Raji (cell line): Measurements from ENCODE around the gene PAQR8.

Experiments
- POLR2A ChIP-seq: IDR thresholded peaks from 2 replicates; pipeline ENCODE4 v1.6.1; 2011; ENCODE audit warnings: low read depth, low read length, control low read depth; ENCODE audit not compliant: insufficient read depth

Gene PAQR8

DNA sequence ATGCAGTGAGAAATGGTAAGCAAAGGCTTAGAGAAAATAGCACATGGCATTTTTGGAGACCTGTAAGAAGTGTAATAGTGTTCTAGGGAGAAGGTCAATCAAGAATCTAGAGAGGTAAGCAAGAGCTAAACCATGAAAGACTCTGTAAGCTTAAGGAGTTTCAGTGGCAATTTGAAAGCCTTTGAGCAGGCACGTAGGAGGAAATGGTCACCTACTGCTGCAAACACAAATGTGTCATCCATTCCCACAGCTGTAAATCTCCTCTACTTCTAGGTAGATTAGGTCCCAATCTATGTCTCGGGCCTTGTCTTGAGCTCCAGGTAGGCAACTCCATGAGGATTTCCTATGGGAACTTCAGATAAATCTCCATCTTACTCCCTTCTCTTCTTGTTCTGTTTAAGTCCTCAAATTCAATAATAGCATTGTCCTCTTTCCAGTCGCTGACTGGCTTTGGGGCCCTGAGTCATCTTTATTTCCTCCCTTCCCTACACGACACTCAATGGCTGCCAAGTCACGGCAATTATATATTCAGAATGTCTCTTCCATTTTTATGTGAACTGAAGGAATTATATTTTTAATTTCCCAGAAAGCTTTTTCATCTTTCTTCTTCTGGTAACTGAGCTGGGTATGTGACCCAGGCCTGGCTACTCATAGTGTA, 24.2 kb upstream of the PAQR8 start:
- TF ChIP-seq POLR2A, result no peak

DNA sequence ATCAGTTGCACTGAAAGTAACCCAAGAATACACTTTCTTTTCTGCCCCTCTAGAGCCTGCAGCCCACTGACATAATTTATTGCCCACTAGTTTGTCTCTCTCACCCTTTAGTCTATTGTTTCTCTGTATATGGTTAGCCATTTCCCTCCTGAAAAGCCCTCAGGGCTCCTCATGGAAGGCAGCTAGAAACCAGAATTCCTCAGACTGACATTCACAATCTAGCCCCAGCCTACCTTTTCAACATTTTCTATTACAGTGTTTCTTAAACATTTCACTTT, 21.4 kb upstream of the PAQR8 start:
- no peak for TF ChIP-seq POLR2A

DNA sequence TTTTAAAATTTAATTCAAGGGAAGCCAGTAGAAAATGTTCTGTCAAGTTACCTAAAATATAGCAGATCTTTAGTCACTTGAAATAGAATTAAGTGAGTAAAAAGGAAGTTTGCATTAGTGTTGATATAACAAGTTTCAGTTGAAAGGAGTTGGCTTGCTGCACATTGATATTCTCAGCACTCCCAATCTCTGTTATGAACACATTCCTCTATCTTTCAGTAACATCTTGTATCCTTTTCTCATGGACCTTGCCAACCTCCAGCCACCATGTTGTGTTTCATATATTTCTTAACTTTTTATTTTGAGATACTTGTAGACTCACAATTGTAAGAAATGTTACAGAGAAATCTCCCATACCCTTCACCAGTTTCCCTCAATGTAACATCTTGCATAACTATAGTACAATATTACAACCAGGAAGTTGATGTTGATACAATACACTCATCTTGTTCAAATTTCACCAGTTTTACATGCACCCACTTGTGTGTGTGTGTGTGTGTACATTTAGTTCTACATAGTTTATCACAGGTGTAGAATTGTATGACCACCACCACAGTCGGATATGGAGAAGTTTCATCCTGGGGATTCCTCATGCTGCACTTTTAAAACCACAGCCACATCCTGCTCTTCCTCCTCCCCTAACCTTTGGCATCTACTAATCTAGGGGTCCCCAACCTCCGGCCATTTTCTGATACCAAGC, 20.2 kb upstream of the PAQR8 start:
- TF ChIP-seq POLR2A, result no peak

DNA sequence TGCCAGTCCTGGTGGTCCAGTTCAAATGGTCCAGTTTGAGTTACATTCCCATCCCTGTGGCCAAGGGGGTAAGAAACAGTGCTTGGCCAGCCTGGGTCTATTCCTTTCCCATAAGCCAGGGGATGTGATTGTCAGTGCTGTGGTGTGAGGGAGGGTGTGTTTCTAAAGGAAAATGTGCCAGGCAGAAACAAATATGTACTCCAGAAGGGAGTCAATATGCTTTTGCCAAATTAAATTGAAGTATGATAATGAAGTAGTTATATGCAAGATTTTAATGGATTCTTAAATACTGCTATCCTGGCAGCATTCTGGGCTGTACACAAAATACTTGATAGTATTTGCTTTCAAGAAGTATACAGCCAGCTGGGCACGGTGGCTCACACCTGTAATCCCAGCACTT, 16.6 kb upstream of the PAQR8 start:
- no peak for TF ChIP-seq POLR2A

DNA sequence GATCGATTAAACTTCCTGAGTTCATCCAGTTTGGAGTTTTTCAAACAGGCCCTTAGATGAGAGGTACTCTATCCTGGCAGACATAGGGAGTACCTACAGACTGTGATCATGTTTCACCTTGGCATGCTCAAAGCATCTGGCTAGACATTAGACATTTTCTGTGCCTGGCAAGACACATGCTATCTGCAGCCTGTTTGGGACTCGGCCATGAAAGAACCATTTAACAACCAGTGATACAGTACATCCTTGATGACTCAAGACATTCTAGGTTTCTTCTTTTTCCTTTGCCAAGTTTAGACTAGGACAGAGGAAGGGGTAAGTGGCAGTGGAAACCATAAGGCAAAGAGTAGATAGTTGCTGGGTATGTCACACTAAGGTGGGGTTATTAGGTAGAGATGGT, 15.4 kb upstream of the PAQR8 start:
- no peak for TF ChIP-seq POLR2A

DNA sequence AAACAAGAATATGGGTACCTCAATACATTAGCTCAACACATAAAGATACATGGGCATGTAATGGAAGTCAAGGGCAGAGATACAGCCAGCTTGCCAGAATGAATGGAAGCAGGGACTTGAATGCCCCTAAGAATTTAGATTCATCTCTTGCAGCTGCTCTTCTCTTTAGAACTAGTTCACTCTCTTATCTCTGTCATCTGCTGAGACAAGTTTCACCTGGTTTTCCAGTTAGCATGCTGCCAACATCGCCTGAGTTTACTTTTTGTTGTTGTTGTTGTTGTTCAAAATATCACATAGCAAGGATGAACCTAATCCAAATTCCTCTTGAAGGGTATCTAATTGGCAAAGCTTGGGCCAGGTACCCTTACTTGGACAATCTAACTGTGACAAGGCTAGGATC, 14.1 kb upstream of the PAQR8 start:
- no peak for TF ChIP-seq POLR2A

DNA sequence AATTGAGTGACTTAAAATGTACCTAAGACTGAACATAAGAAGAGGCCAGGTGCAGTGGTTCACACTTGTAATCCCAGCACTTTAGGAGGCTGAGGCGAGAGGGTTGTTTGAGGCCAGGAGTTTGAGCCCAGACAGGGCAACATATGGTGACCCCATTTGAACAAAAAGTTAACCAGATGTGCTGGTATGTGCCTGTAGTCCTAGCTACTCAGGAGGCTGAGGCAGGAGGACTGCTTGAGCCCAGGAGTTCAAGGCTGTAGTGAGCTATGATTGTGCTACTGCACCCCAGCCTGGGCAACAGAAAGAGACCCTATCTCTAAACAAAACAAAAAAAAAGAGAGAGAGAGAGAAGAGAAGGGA, 10.1 kb upstream of the PAQR8 start:
- no peak for TF ChIP-seq POLR2A

DNA sequence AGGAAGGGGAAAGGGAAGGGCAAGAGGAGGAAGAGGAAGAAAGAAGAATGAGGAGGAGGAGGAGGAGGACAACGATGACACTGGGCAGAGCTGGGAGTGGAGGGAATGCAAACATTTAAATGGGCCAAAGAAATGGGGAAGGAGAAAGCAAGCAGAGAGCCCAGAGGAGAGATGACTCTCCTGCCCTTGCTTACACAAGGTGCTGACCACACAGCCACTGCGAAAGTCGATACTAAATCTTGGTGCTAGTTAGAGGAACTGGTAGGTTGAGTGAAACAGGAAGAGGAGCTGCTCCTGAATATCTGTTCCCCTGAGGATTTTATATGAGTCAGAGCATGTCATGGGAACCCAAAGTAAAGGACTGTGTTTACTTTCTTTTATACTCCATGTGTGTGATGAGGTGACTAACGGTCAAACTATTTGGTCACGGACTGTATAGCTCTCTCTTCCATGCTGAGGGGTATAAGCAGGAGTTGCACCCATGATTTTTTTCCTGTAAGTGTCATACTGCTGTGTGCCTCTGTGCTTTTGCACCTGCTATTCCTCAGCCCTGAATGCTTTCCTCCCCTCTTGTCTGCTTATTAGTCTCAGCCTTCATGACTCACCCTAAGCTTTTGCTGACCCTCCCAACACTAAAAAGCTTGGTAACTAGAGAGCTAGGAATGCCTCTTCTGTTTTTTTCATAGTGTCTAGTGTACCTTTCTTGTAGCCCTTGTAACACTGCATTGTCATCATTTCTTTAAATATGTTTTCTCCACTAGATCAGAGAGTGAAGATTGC, 9.5 kb upstream of the PAQR8 start:
- TF ChIP-seq POLR2A, result no peak

DNA sequence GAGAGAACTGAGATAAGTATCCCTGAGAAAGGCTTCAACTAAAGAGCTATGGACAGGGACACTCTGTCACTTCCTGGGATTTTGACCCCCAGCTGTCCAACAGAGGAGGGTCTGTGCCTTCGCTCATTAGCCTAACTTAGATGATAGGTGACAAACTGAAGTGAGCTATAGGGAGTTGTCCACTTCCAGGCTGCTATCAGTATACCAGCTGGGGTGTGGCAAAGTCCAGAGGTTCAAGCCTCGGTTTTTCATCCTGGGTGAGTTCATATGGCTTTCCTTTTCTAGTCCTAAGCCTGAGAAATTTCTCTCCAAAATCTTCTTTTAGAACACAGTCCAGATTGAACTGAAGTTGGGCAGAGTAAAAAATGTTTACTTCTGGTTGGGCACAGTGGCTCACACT, 5.9 kb upstream of the PAQR8 start:
- TF ChIP-seq POLR2A, result no peak

DNA sequence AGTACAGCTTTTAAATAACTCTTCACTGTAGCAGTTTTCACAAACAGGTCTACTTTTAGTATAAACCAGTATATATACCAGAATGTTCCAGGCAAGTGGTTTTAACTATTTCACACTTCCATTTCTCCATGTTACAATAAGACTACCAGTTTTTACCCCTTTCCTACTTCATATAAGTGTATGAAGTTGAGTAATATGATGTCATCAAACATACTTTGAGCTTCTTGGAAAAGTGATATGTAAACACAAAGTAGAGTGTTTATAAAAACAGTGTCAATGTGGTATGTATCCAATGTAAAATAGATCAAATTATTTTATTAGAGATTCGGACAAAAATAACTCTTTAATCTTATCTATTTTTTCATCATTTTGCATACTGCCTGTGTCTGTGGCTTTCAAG, 2.5 kb upstream of the PAQR8 start:
- TF ChIP-seq POLR2A, result no peak

DNA sequence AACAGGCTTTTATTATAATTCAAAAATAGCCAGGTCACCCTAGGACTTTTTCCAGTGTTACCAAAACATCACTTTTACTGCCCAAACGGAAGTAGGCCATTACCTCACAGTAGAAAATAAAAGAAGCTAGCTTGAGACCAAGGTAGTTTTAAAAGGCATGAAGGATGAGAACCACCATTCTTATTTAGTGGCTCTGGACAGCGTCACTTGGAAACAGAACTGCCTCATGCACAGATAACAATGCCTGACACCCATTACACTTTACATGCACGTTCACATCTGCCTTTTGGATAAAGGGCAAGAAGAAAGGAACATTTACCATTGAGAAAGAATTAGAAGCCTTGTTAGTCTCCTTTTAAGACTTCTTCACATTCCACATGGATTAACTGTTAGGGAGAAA, 1.9 kb upstream of the PAQR8 start:
- TF ChIP-seq POLR2A, result no peak

DNA sequence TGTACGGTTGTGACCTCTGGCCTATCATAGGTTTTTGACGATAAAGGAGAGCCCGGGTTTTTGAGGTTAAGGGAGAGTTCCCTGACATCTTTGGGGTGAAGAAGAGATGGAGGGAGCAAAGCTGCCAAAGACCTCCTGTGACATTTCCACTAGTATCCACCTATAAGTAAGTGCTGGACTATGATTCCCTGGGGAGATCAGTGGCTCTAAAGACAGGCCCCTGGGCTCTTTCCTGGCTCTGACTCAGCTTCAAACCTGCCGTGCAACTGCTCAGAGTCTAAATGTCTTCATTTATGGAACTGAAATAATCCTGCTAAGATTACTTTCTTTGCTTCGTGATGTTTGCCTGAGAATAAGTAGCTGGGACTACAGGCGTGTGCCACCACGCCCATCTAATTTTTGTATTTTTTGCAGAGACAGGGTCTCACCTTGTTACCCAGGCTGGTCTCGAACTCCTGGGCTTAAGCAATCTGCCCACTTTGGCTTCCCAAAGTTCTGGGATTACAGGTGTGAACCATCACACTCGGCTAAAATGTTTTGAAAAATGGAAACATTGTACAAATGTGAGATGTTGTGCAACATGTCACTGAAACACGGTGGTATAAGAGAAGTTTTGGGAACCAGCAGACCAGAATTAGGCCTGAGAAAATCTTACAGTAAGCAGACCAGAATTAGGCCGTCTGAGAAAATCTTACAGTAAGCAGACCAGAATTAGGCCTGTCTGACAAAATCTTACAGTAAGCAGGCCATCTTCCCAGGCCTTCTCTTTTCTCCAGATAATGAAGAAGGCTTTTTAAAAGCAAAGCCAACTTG, 1.1 kb upstream of the PAQR8 start:
- TF ChIP-seq POLR2A, result no peak

DNA sequence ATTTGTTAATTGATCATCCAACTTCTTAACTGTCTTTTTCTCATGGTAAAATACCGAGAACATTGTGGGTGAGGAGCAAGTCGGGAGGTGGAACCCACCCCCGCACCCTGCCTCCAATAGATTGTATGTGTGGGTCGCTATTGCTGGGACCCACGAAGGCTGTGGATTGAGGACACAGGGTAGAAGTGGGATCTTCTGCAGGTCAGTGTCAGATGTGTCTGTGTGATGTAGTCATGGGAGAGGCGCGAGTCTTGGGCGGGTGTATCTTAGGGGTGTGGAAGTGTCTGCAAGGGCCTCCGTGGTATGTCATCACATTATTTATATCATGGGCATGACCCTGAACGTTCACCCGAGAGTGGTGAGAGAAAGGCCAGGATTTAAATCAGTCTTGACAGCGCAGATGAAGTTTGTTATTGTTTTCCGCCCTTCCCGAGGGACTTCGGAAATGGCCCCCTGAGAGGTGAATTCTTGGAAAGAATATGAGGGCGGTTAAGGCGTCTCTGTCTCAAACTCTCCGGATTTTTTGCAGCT, 472 bp upstream of the PAQR8 start:
- no peak for TF ChIP-seq POLR2A

DNA sequence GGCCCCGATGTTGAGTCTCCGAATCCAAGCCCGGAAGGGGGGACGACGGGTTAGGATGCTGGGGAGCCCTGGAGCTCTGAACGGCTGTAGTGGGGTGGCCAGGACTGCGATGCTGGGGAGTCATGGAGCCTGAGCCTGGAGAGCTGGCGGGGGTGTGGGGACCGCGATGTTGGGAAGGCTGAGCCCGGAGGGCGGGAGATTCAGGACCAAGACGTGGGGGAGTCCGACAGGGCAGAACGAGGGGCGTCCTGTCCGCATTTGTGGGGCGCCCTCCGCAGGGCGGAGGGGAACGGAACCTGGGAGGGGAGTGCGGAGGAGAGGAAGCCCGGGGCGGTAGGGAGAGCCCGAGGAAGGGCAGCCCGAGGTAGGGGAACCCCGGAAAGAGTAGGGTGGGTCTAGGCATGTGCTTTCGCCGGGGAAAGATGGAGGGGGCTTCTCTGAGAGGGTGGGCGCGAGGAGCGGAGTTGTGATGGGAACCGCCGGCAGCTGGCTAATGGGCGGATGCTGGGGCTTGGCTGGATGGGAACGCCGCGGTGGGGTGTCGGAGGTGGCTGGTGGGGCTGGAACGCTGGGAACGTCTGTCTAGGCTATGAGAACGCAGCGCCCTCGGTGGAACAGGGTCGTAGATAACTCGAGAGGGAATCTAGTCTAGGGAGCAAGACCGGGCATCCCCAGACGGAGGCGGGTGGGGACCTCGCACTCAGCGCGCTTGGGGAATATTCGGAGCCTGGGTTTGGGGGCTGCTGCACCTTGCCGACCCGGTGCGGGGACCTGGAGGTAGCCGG, 684 bp downstream of the PAQR8 start:
- TF ChIP-seq POLR2A, result no peak
